ENCODE results near the gene OCA2.

OCA2 gene

DNA sequence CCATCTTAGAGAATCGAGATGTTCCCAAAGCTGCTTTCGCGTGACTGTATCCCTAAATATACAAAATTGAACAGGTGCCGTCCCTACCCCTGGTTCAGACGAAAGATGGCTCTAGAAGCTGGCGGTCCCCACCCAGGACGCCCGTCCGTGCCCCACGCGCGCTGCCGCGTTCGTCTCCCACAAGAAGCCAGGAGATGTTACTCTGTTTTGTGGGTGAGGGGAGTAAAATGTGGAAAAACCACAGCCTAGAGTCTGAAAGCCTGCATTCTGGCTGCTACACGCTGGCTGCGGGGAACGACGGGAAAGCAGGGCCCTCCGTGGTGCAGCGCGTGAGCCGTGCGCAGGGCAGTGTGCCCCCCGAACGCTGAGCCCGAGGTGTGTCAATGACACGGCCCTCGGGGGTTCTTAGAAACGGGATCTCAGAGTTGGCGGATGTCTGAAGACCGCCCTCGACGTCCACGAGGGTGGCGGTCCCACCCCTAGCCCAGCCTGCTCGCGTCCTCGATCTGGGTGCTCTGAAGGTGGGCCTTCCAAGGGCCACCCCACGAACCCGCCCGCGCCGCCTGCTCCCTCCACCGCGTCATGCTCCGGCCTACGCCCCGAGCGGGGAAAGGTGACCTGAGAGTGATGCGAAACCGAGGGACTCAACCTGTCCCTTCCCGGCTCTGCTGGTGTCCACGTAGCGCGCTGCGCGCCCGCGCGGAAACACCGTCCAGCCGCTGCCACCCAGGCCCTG, 95.6 kb downstream of the OCA2 start:
- no peak for DNase-seq (ENCODE audit: low read depth, low spot score)

DNA sequence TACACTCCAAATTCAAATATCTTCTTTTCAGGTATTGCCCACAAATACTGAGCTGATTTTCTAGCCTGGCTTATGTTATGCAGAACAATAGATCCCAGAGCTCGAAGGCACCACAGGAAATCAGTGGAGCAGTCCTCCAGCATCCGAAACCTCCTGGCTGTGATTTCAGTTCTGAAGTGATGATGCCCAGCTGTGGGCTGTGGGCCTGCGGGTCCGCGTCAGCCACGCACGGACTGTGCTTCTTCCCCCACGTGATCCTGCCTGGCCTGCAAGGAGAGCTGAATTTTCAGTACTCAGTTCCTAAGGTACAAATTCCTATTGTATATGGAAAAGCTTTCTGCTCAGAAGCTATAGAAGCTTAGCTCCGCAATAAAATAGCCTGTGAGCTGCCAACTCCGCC, 96.2 kb downstream of the OCA2 start:
- DNase-seq (ENCODE audit: low read depth, low spot score): no peak

DNA sequence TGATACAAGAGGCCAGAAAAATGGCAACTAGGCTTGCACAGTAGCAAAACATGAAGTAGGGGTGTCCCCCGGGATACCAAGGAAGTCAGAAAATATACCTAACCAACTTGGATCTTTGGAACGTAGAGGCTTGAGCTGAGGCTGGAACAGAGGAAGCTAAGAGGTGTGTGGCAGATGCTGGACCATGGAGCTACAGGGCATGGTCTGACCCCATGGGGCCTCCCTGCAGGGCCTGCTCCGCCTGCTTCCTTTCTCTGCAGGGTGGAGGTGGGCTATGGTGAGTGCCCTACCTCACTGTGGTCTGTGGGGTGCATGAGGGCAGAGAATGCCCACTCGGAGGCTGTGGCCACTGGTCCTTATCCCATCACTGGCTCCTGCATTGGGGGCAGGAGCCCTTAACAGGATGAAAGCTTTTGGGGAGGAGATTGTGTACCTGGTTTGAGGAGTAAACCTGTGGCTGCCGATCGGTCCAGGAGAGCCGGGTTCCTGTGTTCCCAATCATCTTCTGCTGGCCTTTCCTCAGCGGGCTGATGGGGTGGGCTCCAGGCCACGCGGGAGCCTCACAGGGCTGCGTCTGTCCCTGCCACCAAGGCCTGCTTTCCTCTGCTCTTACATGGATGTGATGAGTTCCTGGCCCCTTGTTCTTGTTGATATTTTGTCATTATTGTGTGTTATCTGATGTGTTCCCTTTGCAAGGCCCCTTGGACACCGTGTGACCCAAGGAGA, 96.8 kb downstream of the OCA2 start:
- DNase-seq (ENCODE audit: low read depth, low spot score): no peak

DNA sequence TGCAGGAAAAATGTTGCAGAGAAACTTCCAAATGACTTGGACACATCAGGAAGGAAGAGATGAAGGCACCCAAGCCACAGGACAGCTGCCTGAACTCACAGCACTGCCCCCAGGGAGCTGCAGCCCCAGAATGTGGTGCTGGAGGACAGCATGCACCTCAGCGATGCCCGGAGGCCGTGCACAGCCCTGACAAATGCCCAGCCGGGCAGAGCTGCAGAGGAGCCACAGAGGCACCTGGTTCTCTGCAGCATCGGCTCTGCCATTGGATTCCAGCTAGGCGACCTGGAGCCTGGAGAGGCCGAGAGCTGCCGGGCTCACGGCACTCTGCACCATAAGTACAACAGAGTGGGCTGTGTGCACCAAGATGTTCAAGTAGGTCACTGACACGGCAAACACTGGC, 97.5 kb downstream of the OCA2 start:
- no peak for DNase-seq (ENCODE audit: low read depth, low spot score)

DNA sequence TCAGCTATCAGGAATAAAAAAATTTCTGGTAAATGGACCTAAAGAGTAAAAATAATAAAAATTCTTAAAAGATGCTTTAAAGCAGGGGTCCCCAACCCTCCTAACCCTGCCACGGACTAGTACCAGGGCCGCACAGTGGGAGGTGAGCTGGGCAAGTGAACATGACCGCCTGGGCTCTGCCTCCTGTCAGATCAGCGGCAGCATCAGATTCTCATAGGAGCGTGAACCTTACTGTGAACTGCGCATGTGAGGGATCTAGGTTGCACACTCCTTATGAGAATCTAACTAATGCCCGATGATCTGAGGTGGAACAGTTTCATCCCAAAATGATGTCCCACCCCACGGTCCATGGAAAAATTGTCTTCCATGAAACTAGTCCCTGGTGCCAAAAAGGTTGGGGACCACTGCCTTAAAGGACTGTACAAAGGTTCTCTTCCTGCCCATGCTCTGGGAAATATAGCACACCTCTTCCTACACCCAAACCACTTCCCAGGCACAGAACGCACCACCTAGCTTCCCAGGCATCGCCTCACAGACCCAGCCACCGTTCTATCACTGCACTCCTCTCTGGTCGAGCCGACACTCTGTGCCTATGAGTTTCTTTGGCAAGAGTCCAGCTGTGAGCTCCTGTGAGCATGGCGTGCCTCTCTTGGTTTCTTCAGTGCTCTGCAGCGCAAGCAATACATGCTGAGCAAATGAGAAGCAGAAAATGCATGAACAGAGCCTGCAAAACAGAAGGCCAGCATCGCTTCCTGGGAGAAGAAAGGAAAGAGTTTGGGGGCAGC, 104.9 kb downstream of the OCA2 start:
- no peak for DNase-seq (ENCODE audit: low read depth, low spot score)

DNA sequence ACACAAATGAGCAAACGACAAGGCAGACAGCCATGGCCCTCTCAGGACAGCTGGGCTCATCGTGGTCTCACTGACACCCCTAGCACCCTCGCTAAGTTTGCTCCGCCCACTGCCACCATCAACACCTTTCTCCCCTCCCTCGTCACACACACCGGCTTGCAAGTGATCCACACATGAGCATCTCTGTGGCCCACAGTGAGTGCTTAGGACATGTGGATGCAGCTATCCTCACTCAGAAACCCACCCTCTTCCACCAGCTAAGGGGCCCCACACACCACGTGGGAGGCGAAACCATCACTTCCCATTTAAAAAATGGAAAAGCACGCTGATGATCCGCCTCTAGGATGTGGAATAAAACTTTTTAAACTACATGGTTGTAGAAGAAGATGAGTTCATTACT, 105.6 kb downstream of the OCA2 start:
- DNase-seq (ENCODE audit: low read depth, low spot score): no peak

DNA sequence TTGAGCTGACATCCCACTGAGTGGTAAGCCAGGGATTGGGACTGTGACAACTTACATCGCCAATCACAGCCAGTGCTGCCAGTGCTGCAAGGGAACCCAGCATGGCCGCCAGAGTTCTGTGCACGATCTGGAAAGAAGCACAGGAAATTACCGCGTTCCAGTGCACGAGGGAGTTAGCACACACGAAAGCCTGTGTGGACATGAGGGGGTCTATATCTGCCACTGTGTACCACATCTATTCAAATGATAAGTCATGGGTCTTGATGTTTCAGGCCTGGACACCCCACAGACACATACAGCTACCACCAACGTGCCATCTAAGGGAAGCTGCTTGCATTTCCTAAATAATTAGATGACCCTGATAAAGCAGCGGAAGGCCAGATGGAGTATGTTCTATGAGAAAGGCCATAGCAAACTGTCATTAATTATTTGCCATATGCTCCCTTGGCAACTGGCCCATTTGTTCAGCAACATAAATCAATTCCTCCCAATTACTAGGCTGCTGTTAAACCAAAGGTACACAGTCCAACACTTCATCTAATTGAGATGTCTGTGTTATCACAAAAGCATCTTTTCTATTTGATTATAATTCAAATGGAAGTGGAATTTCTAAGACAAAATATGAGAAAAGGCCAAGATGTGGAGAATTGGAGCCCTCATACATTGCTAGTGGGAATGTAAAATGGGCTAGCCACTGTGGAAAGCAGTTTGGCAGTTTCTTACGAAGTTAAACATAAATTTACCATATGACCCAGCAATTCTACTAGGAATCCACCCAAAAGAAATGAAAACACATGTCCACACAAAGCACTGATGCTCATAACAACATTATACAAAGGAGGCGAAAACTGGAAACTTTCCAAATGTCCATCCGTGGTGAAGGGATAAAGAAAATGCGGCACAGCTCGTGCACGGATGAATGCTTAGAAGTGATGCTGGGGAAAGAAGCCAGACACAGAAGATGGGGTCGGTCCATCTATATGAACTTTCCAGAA, 108.3 kb downstream of the OCA2 start:
- DNase-seq (ENCODE audit: low read depth, low spot score): no peak

DNA sequence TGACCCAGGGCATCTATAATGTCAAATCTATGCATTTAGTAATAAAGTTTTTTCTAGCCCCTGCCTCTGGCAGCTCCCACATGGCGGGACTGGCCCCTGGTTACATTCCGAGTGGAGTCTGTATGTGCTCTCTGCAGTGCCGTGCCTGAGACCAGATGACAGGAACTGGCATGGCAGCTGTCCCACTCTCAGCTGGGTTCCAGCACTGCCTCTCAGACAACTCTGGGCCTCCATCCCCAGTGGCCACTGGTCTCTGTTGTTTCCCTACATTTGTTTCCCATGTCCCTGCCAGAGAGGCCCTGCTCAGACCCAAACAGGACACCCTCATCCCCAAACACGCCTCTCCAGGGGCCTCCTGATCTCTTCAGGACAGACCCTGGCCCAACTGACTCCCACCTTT, 109.3 kb downstream of the OCA2 start:
- no peak for DNase-seq (ENCODE audit: low read depth, low spot score)

DNA sequence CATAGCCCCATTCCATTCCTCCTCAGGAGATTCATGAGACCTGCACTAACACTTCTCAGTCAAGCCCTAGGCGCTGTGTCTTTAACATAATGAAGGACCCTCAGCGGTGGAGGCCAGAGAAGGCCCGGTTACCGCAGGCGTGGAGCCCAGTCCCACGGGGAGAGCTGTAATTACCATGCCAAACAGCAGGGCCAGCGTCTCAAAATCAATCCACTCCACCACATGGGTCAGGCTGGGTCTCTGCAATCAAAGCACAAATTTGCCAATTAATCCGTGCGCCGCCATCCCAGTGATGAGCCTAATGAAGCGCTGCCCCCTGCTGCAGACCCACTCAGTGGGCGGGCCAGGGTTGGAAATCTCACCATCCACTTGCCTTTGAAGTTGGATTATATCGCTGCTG, 109.7 kb downstream of the OCA2 start:
- DNase-seq (ENCODE audit: low read depth, low spot score): no peak

DNA sequence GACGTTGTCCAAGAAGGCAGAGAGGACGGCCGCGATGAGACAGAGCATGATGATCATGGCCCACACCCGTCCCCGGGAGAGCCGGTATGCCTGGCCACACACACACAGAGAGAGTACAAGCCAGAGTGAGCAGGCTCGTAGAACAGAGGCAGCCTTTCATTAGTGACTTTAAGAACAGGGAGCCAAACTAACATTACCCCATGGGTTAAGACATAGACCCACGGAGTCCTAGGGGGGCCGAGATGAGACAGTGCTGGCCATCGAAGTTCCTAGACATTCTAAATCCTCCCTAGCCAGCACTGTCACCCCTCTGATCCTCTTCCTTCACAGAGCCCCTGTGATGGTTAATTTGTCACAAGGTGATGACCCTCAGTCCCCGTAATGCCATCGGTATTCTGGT, 114.0 kb downstream of the OCA2 start:
- no peak for DNase-seq (ENCODE audit: low read depth, low spot score)

DNA sequence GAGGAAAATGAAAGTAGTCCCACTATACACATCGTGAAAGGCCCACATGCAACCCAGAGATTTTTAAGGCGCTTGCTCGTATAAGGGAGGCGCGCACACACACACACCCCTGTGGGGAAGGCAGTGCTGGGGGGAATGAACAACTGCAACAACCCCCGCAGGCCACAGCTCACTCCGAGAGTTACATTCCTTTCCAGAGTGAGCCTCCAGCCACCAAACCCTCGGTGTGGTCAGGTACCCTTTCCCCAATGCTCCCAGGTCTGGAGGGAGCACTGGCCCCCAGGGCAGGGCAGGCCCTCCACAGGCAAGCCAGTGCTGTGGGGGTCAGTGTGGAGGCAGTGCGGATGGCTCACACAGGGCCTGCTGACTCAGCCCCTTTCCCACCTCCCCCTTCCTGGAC, 115.6 kb downstream of the OCA2 start:
- no peak for DNase-seq (ENCODE audit: low read depth, low spot score)

DNA sequence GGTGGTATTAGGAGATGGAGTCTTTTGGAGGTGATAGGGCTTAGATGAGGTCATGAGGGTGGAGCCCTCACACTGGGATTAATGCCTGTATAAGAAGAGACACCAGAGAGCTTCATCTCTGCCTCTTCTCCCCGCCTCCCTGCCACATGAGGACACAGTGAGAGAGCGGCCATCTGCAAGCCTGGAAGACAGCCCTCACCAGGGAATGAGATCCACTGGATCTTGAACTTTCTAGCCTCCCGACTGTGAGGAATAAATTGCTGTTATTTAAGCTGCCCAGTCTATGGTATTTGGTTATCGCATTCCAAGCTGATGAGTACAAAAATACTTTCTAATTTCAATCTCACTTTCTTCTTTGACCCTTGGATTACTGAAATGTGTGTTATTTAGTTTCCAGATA, 121.4 kb downstream of the OCA2 start:
- no peak for DNase-seq (ENCODE audit: low read depth, low spot score)

DNA sequence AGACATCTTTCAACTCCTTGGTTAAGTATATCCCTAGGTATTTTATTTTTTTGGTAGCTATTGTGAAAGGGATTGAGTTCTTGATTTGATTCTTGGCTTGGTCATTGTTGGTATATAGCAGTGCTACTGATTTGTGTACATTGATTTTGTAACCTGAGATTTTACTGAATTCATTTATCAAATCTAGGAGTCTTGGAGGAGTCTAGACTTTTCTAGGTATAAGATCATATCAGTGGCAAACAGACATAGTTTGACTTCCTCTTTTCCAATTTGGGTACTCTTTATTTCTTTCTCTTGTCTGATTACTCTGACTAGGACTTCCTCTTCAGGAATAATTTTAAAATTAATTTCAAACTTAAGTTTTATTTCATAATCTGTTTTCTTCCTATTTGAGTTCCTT, 125.2 kb downstream of the OCA2 start:
- no peak for DNase-seq (ENCODE audit: low read depth, low spot score)

DNA sequence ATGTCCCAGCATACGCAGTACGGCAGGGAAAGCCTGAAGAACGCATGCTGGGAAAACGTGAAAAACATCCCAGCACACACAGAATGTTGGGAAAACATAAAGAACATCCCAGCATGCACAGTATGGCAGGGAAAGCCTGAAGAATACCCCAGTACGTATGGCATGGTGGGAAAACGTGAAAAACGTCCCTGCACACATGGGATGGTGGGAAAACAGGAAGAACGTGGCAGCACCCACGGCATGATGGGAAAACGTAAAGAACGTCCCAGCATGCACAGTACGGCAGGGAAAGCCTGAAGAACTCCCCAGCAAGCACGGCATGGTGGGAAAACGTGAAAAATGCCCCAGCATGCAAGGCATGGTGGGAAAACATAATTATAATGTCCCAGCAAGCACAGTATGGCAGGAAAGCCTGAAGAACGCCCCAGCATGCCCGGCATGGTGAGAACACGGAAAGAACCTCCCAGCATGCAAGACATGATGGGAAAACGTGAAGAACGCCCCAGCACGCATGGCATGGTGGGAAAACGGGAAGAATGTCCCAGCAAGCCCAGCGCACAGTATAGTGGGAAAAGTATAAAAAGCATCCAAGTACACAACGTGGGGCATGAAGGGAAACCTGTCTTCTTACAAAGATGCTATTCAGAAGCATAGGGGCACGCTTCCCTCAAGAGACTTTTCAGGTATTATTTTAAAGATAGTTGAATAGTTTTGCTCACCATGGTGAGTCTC, 128.3 kb downstream of the OCA2 start:
- DNase-seq (ENCODE audit: low read depth, low spot score): no peak

DNA sequence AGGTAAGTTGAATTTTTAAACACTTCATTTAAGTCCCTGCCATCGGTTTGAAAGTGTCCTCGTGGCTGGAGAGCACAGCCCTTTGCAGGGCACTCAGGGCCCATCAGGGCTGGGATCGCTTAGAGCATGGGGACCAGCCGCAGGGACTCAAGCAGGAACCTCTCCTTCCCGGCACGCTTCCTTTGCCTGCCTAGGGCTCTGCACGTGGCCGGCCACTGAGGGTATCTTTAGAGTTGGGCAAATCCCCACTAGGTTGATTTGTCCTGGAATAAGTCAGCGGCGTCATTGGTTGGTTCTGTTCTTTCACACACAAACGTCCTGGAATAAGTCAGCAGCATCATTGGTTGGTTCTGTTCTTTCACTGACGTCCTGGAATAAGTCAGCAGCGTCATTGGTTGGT, 131.6 kb downstream of the OCA2 start:
- no peak for DNase-seq (ENCODE audit: low read depth, low spot score)

DNA sequence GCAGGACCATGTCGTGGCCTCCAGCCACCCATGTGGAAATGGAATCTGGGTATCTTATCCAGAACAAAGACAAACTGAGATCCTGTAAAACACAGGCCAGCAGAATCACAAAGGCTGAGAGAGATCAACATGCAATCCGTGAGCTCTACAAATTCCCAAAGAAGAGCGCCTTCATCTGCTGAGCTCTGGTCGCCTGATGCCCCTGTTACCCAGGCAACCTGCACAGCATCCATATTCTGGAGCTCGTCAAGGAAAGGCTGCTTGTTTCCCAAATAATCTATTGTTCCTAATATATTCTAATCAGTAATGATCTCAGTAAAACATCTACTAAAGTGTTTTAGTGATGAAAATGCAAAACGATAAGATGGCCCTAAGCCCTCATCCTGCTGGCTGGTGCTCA, 133.6 kb downstream of the OCA2 start:
- no peak for DNase-seq (ENCODE audit: low read depth, low spot score)

DNA sequence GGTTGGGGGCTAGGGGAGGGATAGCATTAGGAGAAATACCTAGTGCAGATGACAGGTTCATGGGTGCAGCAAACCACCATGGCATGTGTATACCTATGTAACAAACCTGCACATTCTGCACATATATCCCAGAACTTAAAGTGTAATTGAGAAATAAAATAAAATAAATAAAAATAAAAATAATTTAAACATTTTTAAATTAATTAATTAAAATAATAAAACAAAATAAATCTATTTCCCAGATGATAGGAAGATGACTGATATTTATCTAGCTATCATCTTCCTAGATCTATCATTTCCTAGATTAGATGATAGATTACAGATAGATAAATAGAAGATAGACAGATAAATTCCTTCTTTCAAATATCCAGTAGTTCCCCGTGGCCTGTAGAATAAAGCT, 137.3 kb downstream of the OCA2 start:
- no peak for DNase-seq (ENCODE audit: low read depth, low spot score)

DNA sequence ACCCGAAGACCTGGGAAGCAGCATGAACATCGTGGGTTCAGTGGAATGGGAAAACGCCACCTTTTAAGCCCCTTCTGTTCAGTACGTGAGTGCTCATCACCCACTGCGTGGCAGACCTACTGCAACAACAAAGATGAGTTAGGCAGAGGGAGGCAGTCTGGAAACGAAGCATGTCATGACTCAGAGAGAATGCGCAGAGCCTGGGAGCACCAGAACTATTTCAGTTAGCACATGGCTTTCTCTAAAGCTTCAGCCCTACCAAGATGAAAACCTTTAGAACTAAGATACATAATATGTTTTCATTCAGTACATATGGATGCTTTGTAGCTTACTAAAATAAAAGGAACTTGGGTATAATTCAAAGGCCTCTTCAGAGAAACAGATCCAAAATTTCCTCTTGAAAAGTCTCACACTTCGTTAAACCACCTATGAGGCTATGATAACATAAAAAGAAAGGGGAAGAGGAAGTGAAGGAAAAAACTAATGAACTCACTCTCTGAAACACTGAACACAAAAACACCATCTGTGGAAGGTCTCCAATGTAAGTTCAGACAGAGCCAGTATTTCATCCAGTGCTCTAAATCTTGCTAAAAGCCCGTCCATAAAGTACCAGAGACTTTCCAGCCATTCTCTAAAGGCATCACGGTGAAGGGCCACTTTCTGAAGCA, 140.1 kb downstream of the OCA2 start:
- no peak for DNase-seq (ENCODE audit: low read depth, low spot score)

DNA sequence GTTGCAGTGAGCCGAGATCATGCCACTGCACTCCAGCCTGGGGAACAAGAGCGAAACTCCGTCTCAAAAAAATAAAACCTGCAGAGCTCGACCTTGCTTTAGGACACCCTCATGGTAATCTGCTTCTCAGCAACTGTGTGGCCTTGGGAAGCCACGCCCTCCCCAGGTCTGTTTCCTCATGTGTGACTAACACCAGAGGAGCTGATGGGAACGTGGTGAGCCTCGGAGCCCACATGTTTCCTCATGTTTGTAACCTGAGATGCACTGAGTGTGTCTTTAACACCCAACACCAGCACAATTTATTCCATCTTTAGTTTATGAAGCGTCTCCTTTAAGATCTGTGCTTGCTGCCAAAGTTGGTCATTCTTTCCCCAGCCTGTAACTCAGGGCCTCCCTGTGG, 142.8 kb downstream of the OCA2 start:
- no peak for DNase-seq (ENCODE audit: low read depth, low spot score)

DNA sequence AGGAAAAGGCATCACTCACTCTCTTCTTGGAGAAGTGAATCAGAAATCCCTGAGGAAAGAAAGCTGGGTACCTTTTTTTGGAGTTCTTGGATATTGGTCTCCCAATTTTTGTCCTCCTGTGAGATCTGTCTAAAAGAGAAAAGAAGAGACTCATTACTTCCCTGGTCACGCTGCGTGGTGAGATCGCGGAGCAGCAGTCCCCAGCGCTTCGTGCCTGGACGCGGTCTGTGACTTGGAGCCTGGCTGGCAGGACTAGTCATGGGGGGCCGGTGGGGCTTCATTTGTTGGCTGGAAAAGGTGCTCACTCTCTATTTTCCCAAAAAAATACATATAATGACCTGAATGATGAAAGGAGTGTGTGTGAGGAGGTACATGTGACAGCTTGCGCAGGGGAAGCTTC, 144.0 kb downstream of the OCA2 start:
- DNase-seq (ENCODE audit: low read depth, low spot score): no peak

Measured in iPS DF 19.7 (cell line).